ENCODE data around the gene PGA4.
"Not testable (repeated sequence)": the region's sequence is repeated elsewhere in the genome, so short reads cannot be mapped to it uniquely, and the experiment has no call there.

Gene PGA4

GRCh38 chr11:61222047-61222446, at the start of gene PGA4:
Gene PGA4 (plus strand): TSS chr11:61222347. CDS start chr11:61222401, 54 bp downstream.
- DNase-seq (ENCODE audit: low read depth): not testable (repeated sequence)

GRCh38 chr11:61172356-61172755, 49.8 kb upstream of the PGA4 start:
- DNase-seq (ENCODE audit: low read depth): no peak

GRCh38 chr11:61172888-61173287, 49.3 kb upstream of the PGA4 start:
- DNase-seq (ENCODE audit: low read depth): no peak

GRCh38 chr11:61173456-61173855, 48.7 kb upstream of the PGA4 start:
- no peak for DNase-seq (ENCODE audit: low read depth)

- DNase-seq (ENCODE audit: low read depth): no peak
Observed at GRCh38 chr11:61174273-61174672, 47.9 kb upstream of the PGA4 start.

GRCh38 chr11:61174949-61175348, 47.2 kb upstream of the PGA4 start:
- DNase-seq (ENCODE audit: low read depth): no peak

GRCh38 chr11:61176446-61176845, 45.7 kb upstream of the PGA4 start:
- DNase-seq (ENCODE audit: low read depth): no peak

- not testable (repeated sequence) for DNase-seq (ENCODE audit: low read depth)
Observed at GRCh38 chr11:61180205-61180604, 41.9 kb upstream of the PGA4 start.

GRCh38 chr11:61181489-61181888, 40.7 kb upstream of the PGA4 start:
- DNase-seq (ENCODE audit: low read depth): no peak

GRCh38 chr11:61183645-61184044, 38.5 kb upstream of the PGA4 start:
- no peak for DNase-seq (ENCODE audit: low read depth)

- no peak for DNase-seq (ENCODE audit: low read depth)
Observed at GRCh38 chr11:61186504-61186903, 35.6 kb upstream of the PGA4 start.

- DNase-seq (ENCODE audit: low read depth): peak; percentile 68
Observed at GRCh38 chr11:61187505-61188130, 34.5 kb upstream of the PGA4 start.

- no peak for DNase-seq (ENCODE audit: low read depth)
Observed at GRCh38 chr11:61189933-61190332, 32.2 kb upstream of the PGA4 start.

GRCh38 chr11:61193596-61193995, 28.6 kb upstream of the PGA4 start:
- DNase-seq (ENCODE audit: low read depth): no peak

- no peak for DNase-seq (ENCODE audit: low read depth)
Observed at GRCh38 chr11:61194169-61194671, 27.9 kb upstream of the PGA4 start.

- DNase-seq (ENCODE audit: low read depth): no peak
Observed at GRCh38 chr11:61194981-61195695, 27.0 kb upstream of the PGA4 start.

- DNase-seq (ENCODE audit: low read depth): no peak
Observed at GRCh38 chr11:61195719-61196118, 26.4 kb upstream of the PGA4 start.

GRCh38 chr11:61198361-61198760, 23.8 kb upstream of the PGA4 start:
- DNase-seq (ENCODE audit: low read depth): no peak

- DNase-seq (ENCODE audit: low read depth): no peak
Observed at GRCh38 chr11:61198948-61199523, 23.1 kb upstream of the PGA4 start.

GRCh38 chr11:61201476-61201875, 20.7 kb upstream of the PGA4 start:
- no peak for DNase-seq (ENCODE audit: low read depth)

- DNase-seq (ENCODE audit: low read depth): not testable (repeated sequence)
Observed at GRCh38 chr11:61202950-61203746, 19.0 kb upstream of the PGA4 start, which contains the start of gene PGA3. Gene PGA3 (plus strand): TSS chr11:61203515. CDS start chr11:61203565, 50 bp downstream.

GRCh38 chr11:61203873-61204272, 18.3 kb upstream of the PGA4 start:
- not testable (repeated sequence) for DNase-seq (ENCODE audit: low read depth)

Data from stimulated activated CD8-positive, alpha-beta memory T cell treated with anti-CD3 and anti-CD28 coated beads, Interleukin-4, amount 100 ng/mL, for 24 hours (primary cell).